Right renal cortex interstitium (tissue), 3 donors: ENCODE data around the gene SMG5. TPM values are rescaled to one million over a fixed set of nuclear protein-coding genes. Genes with fewer than 3 reads are reported as not detected.
"Not testable (repeated sequence)": the region's sequence is repeated elsewhere in the genome, so short reads cannot be mapped to it uniquely, and the experiment has no call there.

Experiments used
- DNase-seq, 3 donors: peaks; one replicate each; pipeline ENCODE4 v3.0.0-alpha.2; 2013; ENCODE audit warnings: low read depth in 3 of 3, low spot score in 2 of 3
- polyA plus RNA-seq, 3 donors: library from polyadenylated mRNA; unstranded; fragments of 120-200 nt; gene quantifications; one replicate each; pipeline ENCODE4 v1.2.1, GENCODE V29; 2013; ENCODE audit not compliant: insufficient read length in 3 of 3

SMG5 gene
- polyA plus RNA-seq, result 10 to 100 TPM; 55.0 to 58.3 (median 57.6) TPM

DNA sequence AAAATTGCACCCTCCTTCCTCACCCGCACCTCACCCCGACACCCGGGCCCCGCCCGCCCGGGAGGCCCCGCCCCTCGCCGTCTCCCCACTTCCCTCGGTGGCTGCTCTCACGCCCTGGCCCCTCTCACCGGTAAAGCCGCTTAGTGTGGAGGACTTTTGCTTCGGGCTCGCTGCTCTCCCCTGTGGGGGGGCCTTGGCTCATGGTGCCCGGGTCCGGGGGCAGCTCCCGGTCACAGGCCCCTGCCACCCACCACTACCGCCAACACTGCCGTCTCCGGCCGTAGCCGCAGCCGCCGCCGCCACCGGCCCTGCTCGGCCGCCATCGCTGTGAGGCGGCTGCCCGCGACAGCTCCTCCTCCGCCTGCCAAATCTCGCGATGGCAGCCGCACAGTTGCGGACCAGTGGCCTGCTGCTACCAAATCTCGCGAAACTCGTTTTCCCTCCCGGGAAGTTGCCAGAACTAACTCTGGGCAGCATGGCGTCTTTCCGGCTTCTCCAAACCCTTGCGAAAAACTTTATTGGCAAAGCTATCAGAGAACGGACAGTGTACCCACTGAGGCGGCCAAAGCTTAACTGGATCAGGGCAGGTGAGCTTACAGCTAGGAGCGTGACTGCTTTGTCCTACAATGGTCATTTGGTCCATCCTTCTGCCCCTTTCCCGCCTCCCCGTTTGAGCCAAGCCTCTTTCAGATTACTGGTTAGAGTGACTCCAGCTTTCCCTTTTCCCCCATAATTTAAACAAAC, at the start of gene SMG5:
Gene SMG5 (minus strand): TSS at position 347 of the 744 bp plus-strand sequence. CDS start 145 bp downstream, at position 202.
- peak; percentile 94 to 98 (median 98) for DNase-seq

GRCh38 chr1:156323179-156323578, 40.6 kb upstream of the SMG5 start:
- DNase-seq, result not testable (repeated sequence)

DNA sequence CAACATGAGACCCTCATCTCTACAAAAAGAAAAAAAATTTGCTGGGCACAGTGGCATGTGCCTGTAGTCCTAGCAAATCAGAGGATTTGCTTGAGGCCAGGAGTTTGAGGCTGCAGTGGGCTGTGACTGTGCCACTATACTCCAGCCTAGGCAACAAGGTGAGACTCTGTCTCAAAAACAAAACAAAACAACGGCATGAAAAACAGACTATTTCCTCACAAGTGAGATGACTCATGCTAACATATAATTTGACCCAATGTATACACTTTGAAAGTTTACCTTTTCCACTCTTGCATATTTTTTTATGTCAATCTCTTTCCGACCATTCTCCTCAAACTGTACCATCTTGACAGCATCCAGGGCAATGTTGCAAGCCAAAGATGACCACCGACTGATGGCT, 37.9 kb upstream of the SMG5 start:
- DNase-seq, result no peak

- no peak for DNase-seq
Observed at GRCh38 chr1:156319664-156320063, 37.0 kb upstream of the SMG5 start.

- no peak for DNase-seq
Observed at GRCh38 chr1:156316909-156317308, 34.3 kb upstream of the SMG5 start.

- DNase-seq, result no peak
Observed at GRCh38 chr1:156310962-156311361, 28.3 kb upstream of the SMG5 start.

- no peak for DNase-seq
Observed at GRCh38 chr1:156308078-156308477, 25.5 kb upstream of the SMG5 start.

DNA sequence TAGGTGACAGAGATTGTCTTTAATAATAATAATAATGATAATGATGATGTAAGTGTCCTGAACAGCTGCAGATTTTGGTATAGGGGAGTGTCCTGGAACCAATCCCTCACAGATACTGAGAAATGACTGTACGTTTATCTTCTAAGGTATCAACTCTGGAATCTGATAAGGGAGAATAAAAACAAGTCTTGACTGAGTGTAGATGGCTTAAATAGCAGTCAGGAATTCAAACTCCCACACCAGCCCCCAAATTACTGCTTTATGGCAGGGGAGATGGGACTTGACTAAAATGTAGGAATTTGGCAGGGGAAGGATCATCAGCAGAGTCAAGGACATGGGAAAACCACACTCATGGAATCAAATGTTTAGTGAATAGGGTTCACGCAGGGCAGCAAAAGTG, 22.6 kb upstream of the SMG5 start:
- DNase-seq, result no peak

- DNase-seq, result no peak
Observed at GRCh38 chr1:156303241-156303640, 20.6 kb upstream of the SMG5 start.

DNA sequence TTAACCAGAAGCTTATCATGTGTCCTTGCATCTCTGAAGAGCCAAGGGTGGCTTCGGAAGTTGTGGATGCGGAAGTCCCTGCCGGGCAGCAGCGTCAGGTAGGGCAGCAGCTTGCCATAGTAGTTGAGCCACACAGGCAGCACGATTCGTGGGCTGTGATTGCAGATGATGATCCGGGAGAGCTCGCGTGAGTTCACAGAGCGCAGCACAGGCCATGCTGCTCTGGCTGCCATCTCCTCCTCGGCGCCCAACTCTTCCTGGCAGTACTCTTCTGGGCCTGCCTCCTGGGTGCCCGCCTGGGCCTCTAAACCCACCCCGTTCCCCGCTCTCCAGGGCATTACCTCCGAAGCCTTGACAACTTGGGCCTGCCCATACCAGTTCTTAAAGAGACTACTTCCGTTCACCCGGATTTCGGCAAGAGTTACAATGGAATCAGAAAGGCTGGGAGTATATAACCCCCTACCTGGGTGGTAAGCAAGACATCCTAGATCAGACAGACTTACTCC, 16.3 kb upstream of the SMG5 start, which contains the start of gene VHLL:
Gene VHLL (minus strand): TSS at position 456 of the 506 bp plus-strand sequence. CDS start 118 bp downstream, at position 338.
- no peak for DNase-seq

- peak in 1 of 3 donors; percentile 47 for DNase-seq
Observed at GRCh38 chr1:156295391-156295947, 12.8 kb upstream of the SMG5 start, which contains the start of gene GLMP. TSS of gene GLMP (minus strand) at chr1:156295679. CDS start at chr1:156295645, 34 bp downstream.

- no peak for DNase-seq
Observed at GRCh38 chr1:156293895-156294294, 11.3 kb upstream of the SMG5 start.

GRCh38 chr1:156293098-156293434, 10.4 kb upstream of the SMG5 start:
- no peak for DNase-seq

DNA sequence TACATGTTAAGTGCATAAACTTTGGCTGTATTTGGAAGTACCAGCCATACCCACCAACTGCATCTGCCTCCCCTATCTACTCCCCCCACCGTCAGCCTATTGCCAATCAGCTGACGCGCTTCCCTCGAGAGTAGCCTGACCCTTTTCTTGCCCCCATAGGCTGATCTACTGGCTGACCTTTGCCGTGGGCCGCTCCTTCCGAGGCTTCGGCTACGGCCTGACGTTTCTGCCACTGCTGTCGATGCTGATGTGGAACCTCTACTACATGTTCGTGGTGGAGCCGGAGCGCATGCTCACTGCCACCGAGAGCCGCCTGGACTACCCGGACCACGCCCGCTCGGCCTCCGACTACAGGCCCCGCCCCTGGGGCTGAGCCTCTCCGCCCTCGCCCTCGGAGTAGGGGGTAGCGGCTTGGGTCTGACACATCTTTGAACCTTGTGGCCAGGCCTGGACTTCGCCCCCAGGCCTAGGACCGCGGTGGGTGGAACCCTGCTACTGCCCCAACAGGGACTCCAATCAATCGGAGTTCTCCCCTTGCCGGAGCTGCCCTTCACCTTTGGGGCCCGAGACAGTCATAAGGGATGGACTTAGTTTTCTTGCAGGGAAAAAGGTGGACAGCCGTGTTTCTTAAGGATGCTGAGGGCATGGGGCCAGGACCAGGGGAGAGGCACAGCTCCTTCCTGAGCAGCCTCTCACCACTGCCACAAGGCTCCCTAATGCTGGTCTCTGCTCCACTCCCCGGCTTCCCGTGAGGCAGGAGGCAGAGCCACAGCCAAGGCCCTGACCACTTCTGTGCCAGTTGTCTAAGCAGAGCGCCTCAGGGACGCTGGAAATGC, 8.8 kb upstream of the SMG5 start:
- DNase-seq, result peak in 2 of 3 donors; percentile 61 to 62

GRCh38 chr1:156289857-156290256, 7.2 kb upstream of the SMG5 start:
- DNase-seq, result no peak

DNA sequence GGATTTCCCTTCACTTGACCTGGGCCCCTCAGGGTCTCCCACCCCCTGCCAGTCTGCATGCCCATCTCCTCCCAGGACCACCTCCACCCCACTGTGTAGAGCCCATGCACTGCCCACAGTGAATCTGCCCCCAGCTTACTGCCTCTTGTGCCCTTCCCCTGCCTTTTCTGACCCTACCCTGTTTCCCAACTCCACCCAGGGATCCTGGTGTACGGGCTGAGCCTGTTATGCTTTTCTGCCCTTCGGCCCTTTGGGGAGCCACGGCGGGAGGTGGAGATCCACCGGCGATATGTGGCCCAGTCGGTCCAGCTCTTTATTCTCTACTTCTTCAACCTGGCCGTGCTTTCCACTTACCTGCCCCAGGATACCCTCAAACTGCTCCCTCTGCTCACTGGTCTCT, 3.4 kb upstream of the SMG5 start:
- DNase-seq, result no peak

- no peak for DNase-seq
Observed at GRCh38 chr1:156285437-156285836, 2.8 kb upstream of the SMG5 start.

- no peak for DNase-seq
Observed at GRCh38 chr1:156284757-156285156, 2.1 kb upstream of the SMG5 start.

- no peak for DNase-seq
Observed at GRCh38 chr1:156284112-156284511, 1.5 kb upstream of the SMG5 start, which contains the start of gene TMEM79. TSS of gene TMEM79 (plus strand) at chr1:156284325. CDS start at chr1:156285227, 902 bp downstream.

DNA sequence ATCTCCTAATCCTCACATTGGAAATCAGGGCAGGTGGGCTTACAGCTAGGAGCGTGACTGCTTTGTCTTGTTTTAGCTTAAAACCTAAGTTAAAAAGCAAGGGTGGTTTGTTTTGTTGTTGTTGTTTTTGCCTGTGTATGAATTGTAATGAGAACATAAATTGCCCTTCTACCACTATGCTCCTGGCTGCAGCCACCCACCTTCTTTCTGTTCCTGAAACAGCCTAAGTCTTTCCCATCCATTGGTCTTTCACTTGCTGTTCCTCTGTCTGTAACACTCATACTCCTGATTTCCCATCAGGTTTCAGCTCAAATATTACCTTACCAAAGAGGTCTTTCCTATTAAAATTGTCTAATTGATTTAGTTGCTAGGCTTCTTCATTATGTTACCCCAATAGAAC, 896 bp upstream of the SMG5 start:
- no peak for DNase-seq
